ENCODE data around the gene UCHL5.
"Not testable (repeated sequence)": the region's sequence is repeated elsewhere in the genome, so short reads cannot be mapped to it uniquely, and the experiment has no call there.

Gene UCHL5

GRCh38 chr1:193005785-193006184 is 53.4 kb downstream of the UCHL5 start:
- no peak for DNase-seq

GRCh38 chr1:192998536-192998935 is 60.6 kb downstream of the UCHL5 start:
- DNase-seq, result no peak

- no peak for DNase-seq
These were observed 65.0 kb downstream of the UCHL5 start for GRCh38 chr1:192994141-192994540.

- DNase-seq, result no peak
These were observed 65.6 kb downstream of the UCHL5 start for GRCh38 chr1:192993426-192994085.

GRCh38 chr1:192986748-192987334 is 72.3 kb downstream of the UCHL5 start:
- not testable (repeated sequence) for DNase-seq

GRCh38 chr1:192986110-192986747 is 72.9 kb downstream of the UCHL5 start:
- no peak for DNase-seq

GRCh38 chr1:192984080-192984479 is 75.1 kb downstream of the UCHL5 start:
- DNase-seq, result no peak

- DNase-seq, result no peak
These were observed 75.7 kb downstream of the UCHL5 start for GRCh38 chr1:192983349-192983980.

GRCh38 chr1:192980856-192981255 is 78.3 kb downstream of the UCHL5 start:
- no peak for DNase-seq

GRCh38 chr1:192980334-192980733 is 78.8 kb downstream of the UCHL5 start:
- DNase-seq, result not testable (repeated sequence)

- no peak for DNase-seq
These were observed 79.6 kb downstream of the UCHL5 start for GRCh38 chr1:192979542-192979941.

- no peak for DNase-seq
These were observed 80.9 kb downstream of the UCHL5 start for GRCh38 chr1:192978195-192978710.

- no peak for DNase-seq
These were observed 82.0 kb downstream of the UCHL5 start for GRCh38 chr1:192977089-192977706.

GRCh38 chr1:192976576-192976975 is 82.6 kb downstream of the UCHL5 start:
- no peak for DNase-seq

- no peak for DNase-seq
These were observed 84.5 kb downstream of the UCHL5 start for GRCh38 chr1:192974701-192975100.

- DNase-seq, result no peak
These were observed 85.2 kb downstream of the UCHL5 start for GRCh38 chr1:192973988-192974387.

- DNase-seq, result no peak
These were observed 86.0 kb downstream of the UCHL5 start for GRCh38 chr1:192973202-192973601.

- no peak for DNase-seq
These were observed 90.1 kb downstream of the UCHL5 start for GRCh38 chr1:192969091-192969490.

- no peak for DNase-seq
These were observed 90.8 kb downstream of the UCHL5 start for GRCh38 chr1:192968323-192968722.

- no peak for DNase-seq
These were observed 91.3 kb downstream of the UCHL5 start for GRCh38 chr1:192967901-192968300.

GRCh38 chr1:192967211-192967877 is 91.8 kb downstream of the UCHL5 start:
- DNase-seq, result no peak

GRCh38 chr1:192966073-192966472 is 93.1 kb downstream of the UCHL5 start:
- DNase-seq, result no peak

- DNase-seq, result no peak
These were observed 96.3 kb downstream of the UCHL5 start for GRCh38 chr1:192962901-192963300.

Measured in midbrain (tissue), 1 donor.